ENCODE results near the gene NGEF.

NGEF gene

GRCh38 chr2:232993231-232993821 lies 19.7 kb downstream of the NGEF start:
- no peak for DNase-seq

- DNase-seq: no peak
Observed at GRCh38 chr2:232986155-232986554, 26.9 kb downstream of the NGEF start.

- DNase-seq: no peak
Observed at GRCh38 chr2:232984451-232985207, 28.4 kb downstream of the NGEF start.

- DNase-seq: no peak
Observed at GRCh38 chr2:232983669-232984140, 29.4 kb downstream of the NGEF start.

GRCh38 chr2:232982926-232983668 lies 30.0 kb downstream of the NGEF start:
- DNase-seq: no peak

DNA sequence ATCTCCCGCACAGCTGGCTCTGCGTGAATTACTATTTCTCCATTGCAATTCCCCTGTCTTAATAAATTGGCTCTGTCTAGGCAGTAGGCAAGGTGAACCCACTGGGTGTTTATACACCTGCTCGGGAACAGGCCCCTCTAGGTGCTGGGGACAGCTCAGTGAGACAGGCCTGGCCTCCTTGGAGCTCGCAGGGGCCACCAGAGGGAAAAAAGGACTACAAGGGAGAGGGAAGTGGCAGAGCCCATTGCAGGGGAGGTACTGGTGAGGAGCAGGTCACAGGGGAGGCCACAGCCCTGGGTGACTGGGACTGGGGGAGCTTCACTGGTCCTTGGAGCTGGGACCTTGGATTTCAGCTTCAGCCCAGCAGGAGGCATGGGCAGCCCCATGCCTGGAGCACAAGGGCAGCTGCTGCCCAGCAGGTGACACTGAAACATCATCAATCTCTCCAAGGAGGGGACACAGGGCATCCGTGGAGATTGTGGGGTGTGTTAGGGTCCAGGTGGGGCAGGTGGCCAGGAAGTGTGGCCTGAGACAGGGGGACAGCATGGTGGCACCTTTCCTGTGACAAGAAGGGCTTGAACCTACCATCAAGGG lies 31.2 kb downstream of the NGEF start:
- DNase-seq: no peak

DNA sequence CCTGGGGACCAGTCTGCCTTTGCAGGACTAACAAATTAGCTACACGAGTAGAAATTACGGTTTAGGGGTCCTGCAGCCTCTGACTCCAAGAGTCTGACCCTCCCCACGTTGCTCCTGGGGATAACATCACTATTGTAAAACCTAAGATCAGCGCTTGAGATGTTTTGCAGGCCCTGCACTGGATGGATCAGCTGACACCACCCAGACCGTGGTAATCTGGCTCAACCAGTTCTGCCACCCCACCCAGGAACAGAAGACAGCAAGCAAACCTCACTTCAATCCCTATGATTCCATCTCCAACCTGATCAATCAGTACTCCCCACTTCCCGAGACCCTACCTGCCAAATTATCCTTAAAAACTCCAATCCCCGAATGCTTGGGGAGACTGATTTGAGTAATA lies 31.7 kb downstream of the NGEF start:
- DNase-seq: no peak

DNA sequence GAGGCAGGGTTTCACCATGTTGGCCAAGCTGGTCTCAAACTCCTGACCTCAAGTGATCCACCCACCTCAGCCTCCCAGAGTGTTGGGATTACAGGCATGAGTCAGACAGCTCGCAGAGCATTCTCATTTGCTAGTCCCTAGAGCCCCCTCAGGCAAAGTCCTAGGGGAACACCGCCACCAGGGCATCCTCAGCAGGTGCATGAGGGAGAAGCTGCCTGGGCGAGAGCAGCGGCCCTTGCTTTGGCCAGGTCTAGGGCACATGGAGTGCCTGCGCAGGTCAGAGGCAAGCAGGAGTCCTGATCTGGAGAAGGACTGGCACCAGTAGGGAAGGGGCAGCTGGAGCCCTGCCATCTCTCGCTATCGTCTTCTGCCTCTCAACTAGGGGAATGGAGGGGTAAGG lies 32.4 kb downstream of the NGEF start:
- DNase-seq: no peak

- DNase-seq: no peak
Observed at GRCh38 chr2:232979871-232980461, 33.1 kb downstream of the NGEF start.

DNA sequence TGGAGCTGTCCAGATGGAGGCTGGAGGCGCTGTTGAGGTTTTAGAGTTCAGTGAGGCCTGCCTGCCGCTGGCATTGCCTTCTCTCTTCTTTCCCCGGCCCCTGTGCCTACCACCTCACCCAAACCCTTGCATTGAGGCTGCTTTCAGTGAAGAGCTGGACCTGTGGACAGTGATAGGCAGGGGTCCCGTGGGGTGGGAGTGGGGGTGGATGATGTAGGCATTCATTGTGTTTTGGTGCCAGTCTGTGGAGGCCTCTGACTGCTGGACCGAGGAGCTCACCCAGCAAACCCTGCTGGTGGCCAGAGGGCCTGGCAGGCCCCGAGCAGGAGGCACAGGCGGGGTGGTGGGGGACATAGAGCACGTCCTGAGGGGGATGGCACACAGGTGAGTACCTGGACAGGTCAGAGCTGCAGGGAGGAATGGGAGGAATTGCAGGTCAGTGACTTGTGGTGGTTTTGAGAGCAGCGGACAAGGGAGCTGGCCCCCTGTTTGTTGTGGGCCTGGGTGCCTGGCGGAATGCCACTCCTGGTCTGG lies 35.6 kb downstream of the NGEF start:
- no peak for DNase-seq

GRCh38 chr2:232976666-232977437 lies 36.2 kb downstream of the NGEF start:
- no peak for DNase-seq

GRCh38 chr2:232976176-232976575 lies 36.9 kb downstream of the NGEF start:
- DNase-seq: no peak

- DNase-seq: no peak
Observed at GRCh38 chr2:232974396-232974795, 38.7 kb downstream of the NGEF start.

GRCh38 chr2:232973796-232974195 lies 39.3 kb downstream of the NGEF start:
- DNase-seq: no peak

DNA sequence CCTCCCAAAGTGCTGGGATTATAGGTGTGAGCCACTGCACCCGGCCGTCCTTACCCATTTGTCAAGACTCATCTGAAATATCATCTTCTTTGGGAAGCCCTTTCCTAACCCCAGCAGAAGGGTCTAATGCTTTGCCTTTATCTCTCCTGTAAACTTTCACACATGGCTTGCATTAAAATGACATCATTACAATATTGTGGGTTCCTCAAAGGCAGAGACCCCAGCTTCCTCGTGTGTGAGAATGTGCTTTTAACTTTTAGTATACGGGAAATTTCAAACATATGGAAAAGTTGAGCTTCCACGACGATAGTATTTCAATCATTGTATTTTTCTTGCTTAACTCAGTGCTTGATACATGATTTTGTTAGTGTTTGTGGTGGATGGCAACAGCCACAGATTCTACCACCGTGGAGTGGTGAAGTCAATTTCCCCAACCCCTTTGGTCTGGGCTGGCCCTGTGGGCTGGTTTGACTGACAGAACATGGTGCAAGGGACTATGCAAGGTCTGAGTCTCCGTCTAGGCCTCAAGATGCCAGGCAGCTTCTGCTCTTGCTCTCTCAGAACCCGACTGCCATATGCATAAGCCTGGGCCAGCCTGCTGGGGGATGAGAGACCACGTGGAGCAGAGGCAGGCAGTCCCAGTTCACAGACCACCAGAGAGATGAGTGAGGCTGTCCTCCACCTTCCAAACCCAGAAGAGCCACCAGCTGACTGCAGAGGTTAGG lies 39.9 kb downstream of the NGEF start:
- DNase-seq: no peak

GRCh38 chr2:232971744-232972143 lies 41.3 kb downstream of the NGEF start:
- no peak for DNase-seq

DNA sequence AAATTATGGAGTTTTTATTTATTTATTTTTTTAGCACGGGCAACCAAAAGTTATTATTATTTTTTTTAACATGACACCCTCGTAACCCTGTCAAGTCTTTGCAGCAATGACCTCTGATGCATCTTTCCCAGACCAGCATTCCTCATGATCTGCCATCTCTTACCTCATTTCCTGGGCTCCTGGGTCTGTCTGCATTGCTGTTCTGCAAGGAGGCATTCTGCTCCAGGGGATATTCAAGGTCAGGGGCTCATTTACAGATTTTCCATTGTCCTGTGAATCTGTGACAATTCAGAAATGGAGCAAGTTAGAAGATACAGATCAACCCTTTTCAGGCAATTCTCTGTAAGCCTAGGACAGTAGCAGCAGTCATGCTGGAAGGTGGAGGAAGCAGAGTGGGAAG lies 43.0 kb downstream of the NGEF start:
- no peak for DNase-seq

GRCh38 chr2:232967474-232967873 lies 45.6 kb downstream of the NGEF start:
- DNase-seq: no peak

- no peak for DNase-seq
Observed at GRCh38 chr2:232966122-232966521, 46.9 kb downstream of the NGEF start.

DNA sequence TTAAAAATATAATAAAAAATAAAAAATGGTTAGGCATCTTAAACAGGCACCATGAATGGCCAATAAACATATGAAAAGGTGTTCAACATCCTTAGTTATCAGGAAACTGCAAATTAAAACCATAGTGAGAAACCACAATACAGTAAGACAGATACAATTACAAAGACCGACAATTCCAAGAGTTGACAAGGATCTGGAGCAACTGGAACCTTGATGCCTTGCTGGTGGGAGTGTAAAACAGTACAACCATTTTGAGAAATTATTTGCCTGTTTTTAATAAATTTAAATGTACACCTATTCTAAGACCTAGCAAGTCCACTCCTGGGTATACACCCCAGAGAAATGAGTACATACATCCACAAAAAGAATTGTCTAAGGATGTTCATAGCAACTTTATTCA lies 49.1 kb downstream of the NGEF start:
- no peak for DNase-seq

DNA sequence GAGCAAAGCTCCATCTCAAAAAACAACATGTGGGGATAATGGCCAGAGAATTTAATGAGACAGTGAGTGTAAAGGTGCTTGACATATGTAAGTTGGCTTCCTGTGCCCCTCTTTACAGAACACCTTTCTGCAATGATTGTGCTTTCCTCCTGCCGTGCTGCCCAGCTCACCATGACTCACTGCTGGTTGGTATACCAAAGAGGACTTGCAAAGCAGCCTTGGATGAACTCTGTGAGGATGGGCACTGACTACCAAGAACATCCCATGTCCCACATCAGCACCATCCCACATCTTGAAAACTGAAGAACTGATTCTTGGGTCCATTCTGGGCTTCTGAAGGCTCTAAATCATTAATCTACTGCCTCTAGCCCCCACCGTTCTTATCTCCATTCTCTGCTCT lies 52.2 kb downstream of the NGEF start:
- DNase-seq: no peak
